Colonic mucosa (tissue), 4 donors: Measurements from ENCODE around the gene MED16. TPM values are rescaled to one million over a fixed set of nuclear protein-coding genes. Genes with fewer than 3 reads are reported as not detected.

Source experiments
- DNase-seq: peaks from one replicate; pipeline ENCODE4 v3.0.0-alpha.2; 2020
- H3K27ac ChIP-seq: fragments of 200-600 bp; one replicate; pipeline ENCODE4 v1.8.0; 2021
- H3K27me3 ChIP-seq: fragments of 200-600 bp; one replicate; pipeline ENCODE4 v1.8.0; 2021
- H3K36me3 ChIP-seq: fragments of 200-600 bp; one replicate; pipeline ENCODE4 v1.8.0; 2021
- H3K4me1 ChIP-seq: fragments of 200-600 bp; one replicate; pipeline ENCODE4 v1.8.0; 2021; ENCODE audit warnings: mild to moderate bottlenecking
- H3K4me3 ChIP-seq: fragments of 200-600 bp; one replicate; pipeline ENCODE4 v1.8.0; 2021
- H3K9ac ChIP-seq, 2 donors: one replicate each; pipeline ENCODE4 v1.7.0; 2013; ENCODE audit warnings: control low read depth in 2 of 2, low read depth in 2 of 2, low read length in 2 of 2
- H3K9me3 ChIP-seq: fragments of 200-600 bp; one replicate; pipeline ENCODE4 v1.8.0; 2021
- intact Hi-C: fragments of 100-400 bp; cut with DNase I; formaldehyde crosslinking; loops from one replicate; pipeline ENCODE4 v1.14.1; 2022
- total RNA-seq, 2 donors: library from RNA; stranded (reverse); fragmentation: NEBNext Ultra II Directional in 1 of 2; extraction: Animal tissue kit (Norgen Biotek cat#: 25700) in 1 of 2; gene quantifications; one replicate each; pipeline ENCODE4 v1.2.1, GENCODE V29; 2021
- TF ChIP-seq, protein P1 (sequence below): fragments of 200-600 bp; IDR thresholded peaks from one replicate; pipeline ENCODE4 v1.8.0; 2022; ENCODE audit warnings: antibody characterized with exemption, mild to moderate bottlenecking
- donor health status: healthy.
- donor health status: DM: no; HTN: no; CAD: no.
- donor health status: DM: no; HTN: no; CAD: no.

Gene MED16
- total RNA-seq, 2 donors from 2014 or later, result 73.3 to 83.2 TPM

- Histone ChIP-seq H3K27ac (no peak overlapping the region), H3K36me3 (no peaks in the 10 kb centered on the region), H3K9ac (no peak overlapping the region), H3K4me1 (peaks cover 20% of the 10 kb centered on the region), H3K9me3 (no peaks in the 10 kb centered on the region), H3K4me3 (no peak overlapping the region), H3K27me3 (no peaks in the 10 kb centered on the region)
- no peak for DNase-seq
- TF ChIP-seq, protein P1, sequence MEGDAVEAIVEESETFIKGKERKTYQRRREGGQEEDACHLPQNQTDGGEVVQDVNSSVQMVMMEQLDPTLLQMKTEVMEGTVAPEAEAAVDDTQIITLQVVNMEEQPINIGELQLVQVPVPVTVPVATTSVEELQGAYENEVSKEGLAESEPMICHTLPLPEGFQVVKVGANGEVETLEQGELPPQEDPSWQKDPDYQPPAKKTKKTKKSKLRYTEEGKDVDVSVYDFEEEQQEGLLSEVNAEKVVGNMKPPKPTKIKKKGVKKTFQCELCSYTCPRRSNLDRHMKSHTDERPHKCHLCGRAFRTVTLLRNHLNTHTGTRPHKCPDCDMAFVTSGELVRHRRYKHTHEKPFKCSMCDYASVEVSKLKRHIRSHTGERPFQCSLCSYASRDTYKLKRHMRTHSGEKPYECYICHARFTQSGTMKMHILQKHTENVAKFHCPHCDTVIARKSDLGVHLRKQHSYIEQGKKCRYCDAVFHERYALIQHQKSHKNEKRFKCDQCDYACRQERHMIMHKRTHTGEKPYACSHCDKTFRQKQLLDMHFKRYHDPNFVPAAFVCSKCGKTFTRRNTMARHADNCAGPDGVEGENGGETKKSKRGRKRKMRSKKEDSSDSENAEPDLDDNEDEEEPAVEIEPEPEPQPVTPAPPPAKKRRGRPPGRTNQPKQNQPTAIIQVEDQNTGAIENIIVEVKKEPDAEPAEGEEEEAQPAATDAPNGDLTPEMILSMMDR, result no peak
- intact Hi-C loops, result no loop called here
These were observed 36.4 kb upstream of the MED16 start for GRCh38 chr19:929203-929890.

GRCh38 chr19:928471-929202 lies 35.6 kb upstream of the MED16 start:
- H3K27ac ChIP-seq, result no peak overlapping the region
- TF ChIP-seq, protein P1, result no peak
- H3K4me1 ChIP-seq, result peaks cover 13% of the 10 kb centered on the region
- no peaks in the 10 kb centered on the region for H3K27me3 ChIP-seq
- no peaks in the 10 kb centered on the region for H3K36me3 ChIP-seq
- intact Hi-C loops, result no loop called here
- no peak overlapping the region for H3K9ac ChIP-seq
- H3K9me3 ChIP-seq, result no peaks in the 10 kb centered on the region
- DNase-seq, result no peak
- H3K4me3 ChIP-seq, result no peak overlapping the region

- H3K36me3 ChIP-seq, result no peaks in the 10 kb centered on the region
- H3K4me3 ChIP-seq, result peak overlapping the region; percentile 91
- no peak overlapping the region for H3K27ac ChIP-seq
- no peaks in the 10 kb centered on the region for H3K27me3 ChIP-seq
- intact Hi-C loops, result no loop called here
- no peak overlapping the region for H3K9ac ChIP-seq
- H3K9me3 ChIP-seq, result no peaks in the 10 kb centered on the region
- peaks cover 6% of the 10 kb centered on the region for H3K4me1 ChIP-seq
- DNase-seq, result no peak
- TF ChIP-seq, protein P1, result no peak
These were observed 34.9 kb upstream of the MED16 start for GRCh38 chr19:927780-928401.

GRCh38 chr19:927351-927779 lies 34.4 kb upstream of the MED16 start:
- TF ChIP-seq, protein P1, result no peak
- no peak for DNase-seq
- Histone ChIP-seq H3K9ac (peak overlapping the region in 1 of 2 donors; percentile 88), H3K36me3 (no peaks in the 10 kb centered on the region), H3K4me3 (peak overlapping the region; percentile 91), H3K4me1 (peaks cover under 1% of the 10 kb centered on the region), H3K27ac (peak overlapping the region; percentile 78), H3K27me3 (no peaks in the 10 kb centered on the region), H3K9me3 (no peaks in the 10 kb centered on the region)
- intact Hi-C loops, result no loop called here

- H3K27ac ChIP-seq, result peak overlapping the region; percentile 78
- no peaks in the 10 kb centered on the region for H3K4me1 ChIP-seq
- no peaks in the 10 kb centered on the region for H3K27me3 ChIP-seq
- TF ChIP-seq, protein P1, result no peak
- no peaks in the 10 kb centered on the region for H3K9me3 ChIP-seq
- H3K9ac ChIP-seq, result peak overlapping the region; percentile 88 to 94
- H3K36me3 ChIP-seq, result no peaks in the 10 kb centered on the region
- H3K4me3 ChIP-seq, result peak overlapping the region; percentile 91
- intact Hi-C loops, result no loop called here
- peak; percentile 70 for DNase-seq
These were observed 33.8 kb upstream of the MED16 start for GRCh38 chr19:926589-927350.
